ENCODE data around the gene TRIM25.

- TF ChIP-seq CTCF (IDR thresholded peaks at IDR 0.05; ENCODE audit: insufficient read depth, low read depth, low read length) = no peak
- TF ChIP-seq EZH2 (IDR thresholded peaks at IDR 0.05; ENCODE audit: insufficient read depth, low read length) = no peak
Observed at GRCh38 chr17:56870081-56870651, 43.7 kb downstream of the TRIM25 start.

Measured in astrocyte (in vitro differentiated cells and primary cell).